NOMO-1 (cell line): ENCODE results near the gene SREK1.

Experiments
- DNase-seq, 2 experiments: peaks; one replicate each; lab custom pipeline; 2025; ENCODE audit not compliant: unreplicated experiment in 2 of 2; lab: John Stamatoyannopoulos, UW

Gene SREK1

DNA sequence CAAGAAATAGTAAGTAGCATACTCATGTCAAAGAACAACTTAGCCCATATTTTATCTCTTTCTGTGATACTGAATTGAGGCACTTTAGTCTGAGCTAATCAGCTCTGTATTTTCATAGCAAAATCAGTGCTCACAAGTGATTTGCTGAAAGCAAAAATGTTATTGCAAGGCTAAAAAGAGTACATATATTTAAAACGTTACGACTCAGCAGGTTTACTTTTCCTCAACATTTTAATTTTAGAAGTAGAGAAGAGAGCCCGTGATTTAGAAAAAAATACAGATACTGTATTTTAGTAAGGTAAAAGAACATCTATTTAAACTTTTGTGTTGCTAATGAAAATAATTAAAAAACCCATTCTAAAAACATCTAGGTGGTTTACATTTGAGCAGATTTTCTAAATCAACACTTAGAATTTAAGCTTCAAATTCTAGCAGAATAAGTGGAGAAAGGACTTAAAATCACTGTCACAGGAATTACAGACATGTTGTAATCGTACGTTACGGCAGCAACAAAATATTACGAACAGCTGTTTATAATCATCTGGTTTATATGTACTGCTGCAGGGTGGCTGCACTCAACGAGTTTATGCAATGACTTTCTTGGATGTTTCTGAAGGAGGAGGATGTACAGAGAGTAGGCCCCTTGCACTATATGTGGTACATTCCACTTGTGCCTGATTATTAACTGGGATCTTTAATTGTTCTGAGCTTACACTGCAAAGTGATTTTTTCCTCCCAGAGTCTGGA is 20.1 kb downstream of the SREK1 start:
- DNase-seq: no peak

GRCh38 chr5:66168226-66168625 is 24.1 kb downstream of the SREK1 start:
- no peak for DNase-seq

- no peak for DNase-seq
Measured at GRCh38 chr5:66169534-66169933, 25.4 kb downstream of the SREK1 start.

DNA sequence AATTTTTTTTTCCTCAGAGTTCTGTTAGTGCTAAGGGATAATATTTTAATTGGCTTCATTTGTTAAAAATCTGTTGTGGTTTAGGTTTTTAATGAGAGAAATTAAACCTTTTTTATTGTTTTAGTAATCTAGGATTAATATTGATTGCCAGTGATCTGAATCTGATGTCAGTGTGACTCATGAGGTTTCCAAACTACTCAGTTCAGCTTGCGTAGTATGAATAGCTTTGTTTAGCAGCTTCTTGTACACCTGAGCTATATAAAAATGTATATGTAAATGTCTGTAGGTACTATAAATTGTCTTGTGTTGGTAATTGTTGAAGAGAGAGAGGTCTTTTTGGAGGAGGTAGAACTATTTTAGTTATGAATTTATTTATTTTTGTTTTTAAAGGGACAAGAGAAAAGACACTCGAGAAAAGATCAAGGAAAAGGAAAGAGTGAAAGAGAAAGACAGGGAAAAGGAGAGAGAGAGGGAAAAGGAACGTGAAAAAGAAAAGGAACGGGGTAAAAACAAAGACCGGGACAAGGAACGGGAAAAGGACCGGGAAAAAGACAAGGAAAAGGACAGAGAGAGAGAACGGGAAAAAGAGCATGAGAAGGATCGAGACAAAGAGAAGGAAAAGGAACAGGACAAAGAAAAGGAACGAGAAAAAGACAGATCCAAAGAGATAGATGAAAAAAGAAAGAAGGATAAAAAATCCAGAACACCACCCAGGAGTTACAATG is 26.3 kb downstream of the SREK1 start:
- no peak for DNase-seq

DNA sequence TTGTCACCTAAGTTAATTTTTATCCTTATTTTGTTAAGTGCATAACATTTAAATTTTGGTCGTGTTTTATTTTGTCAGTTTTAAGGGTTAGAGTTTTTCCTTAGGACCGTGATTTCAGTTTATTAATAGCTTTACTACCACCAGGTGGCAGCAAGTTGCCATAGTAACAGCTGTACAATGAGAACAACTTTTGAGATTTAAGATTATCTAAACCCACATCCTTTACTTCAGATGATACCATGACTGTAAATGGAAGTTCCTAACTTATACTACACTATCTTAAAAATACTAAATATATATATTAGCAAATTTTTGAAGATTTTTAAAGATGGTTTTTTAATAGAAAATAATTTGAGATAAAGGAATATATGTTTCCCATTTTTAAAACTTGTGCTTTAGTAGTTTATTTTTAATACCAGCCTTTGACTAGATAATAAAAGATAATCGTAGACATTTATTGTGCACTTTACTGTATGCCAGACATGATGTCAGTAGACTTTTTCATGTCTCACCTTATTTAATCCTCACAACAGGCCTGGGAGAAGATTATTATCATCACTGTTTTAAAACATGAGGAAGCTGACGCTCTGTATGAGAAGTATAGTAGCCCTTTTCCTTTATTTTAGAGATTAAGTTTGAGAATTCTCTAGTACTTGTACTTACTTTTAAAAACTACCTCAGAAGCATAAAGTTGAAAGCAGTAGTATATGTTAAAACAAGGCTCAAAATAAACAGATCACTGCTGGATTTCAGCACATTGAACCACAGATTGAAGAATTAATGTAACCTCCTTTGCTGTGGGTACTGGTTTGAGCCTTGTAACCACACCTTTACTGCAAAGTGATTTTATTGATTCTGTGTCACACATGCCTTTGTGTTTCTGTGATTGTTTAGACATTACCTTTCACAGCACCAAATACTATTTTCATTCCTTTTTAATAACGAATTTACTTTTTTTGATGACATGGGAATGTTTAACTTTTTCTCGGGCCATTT is 27.5 kb downstream of the SREK1 start:
- peak in 1 of 2 experiments; percentile 55 for DNase-seq

DNA sequence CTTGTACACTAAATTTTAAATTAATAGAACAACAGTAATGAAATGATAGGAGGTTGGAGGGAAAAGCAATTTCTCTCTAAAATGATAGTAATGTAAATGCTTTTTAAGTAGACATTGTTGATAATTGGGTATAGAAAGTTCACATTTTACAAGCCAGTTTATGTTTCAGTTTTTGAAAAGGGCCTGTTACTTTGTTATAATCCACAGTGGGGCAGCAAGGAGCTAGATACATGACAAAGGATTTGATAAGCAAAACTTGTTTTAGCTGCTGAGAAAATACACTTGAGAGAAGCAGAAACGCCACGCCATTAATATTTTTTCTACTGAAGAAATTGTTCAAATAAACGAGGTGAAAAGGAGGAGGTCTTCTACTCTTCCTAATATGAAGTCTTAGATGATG is 30.2 kb downstream of the SREK1 start:
- DNase-seq: no peak

- DNase-seq: no peak
Measured at GRCh38 chr5:66178799-66179198, 34.7 kb downstream of the SREK1 start.

DNA sequence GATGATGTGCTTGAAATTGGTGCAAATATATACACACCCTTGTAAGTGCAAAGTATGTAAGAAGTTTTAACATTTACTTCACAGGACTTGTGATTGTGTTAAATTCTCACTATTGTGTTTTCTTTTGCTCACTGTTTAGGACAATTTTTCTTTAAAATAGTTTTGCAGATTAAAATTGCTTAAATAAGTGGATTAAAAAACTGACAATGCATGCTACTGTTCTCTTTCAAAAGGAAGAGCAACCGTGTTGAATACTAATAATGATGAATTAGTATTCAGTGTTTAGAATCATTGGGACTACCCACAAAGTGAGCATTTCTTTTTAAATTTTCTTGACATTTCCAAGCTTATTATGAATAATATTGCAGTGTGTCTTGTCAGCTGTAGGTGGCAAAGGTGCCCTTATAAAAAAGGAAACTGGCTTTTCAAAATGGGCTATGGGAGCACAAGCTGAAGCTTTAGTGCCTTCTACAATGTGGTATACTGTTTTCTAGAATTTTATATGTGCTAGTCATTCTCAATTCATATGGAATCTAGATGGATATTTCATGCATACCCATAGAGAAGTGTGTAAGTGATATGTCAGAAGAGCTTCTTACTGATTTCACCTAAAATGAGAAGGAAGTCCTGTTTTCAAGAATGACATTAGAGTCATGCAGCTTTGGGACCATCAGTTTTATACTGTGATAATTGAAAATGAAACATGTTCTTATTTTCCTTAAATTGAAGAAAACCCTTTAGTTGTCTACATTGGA is 35.4 kb downstream of the SREK1 start:
- no peak for DNase-seq

GRCh38 chr5:66180282-66181155 is 36.4 kb downstream of the SREK1 start:
- no peak for DNase-seq

DNA sequence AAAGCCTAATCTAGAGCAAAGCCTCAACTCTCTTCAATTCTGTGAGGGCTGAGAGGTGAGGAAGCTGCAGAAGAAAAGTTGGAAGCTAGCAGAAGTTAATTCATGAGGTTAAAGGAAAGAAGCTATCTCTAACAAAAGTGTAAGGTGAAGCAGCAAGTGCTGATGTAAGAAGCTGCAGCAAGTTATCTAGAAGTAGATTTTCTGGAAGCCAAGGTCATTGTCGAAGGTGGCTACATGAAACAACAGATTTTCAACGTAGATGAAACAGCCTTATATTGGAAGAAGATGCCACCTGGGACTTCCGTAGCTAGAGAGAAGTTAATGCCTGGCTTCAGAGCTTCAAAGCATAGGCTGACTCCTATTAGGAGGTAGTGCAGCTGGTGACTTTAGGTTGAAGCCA is 42.0 kb downstream of the SREK1 start:
- no peak for DNase-seq

DNA sequence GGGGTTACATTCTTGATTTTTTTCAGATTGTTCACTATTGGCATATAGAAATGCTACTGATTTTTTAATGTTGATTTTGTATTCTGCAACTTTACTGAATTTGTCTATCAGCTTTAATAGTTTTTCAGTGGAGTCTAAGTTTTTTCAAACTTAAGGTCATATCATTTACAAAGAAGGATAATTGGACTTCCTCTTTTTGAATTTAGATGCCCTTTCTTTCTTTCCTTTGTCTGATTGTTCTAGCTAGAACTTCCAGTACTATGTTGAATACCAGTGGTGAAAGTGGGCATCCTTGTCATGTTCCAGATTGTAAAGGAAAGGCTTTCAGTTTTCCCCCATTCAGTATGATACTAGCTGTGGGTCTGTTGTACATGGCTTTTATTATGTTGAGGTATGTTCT is 49.3 kb downstream of the SREK1 start:
- peak in 1 of 2 experiments; percentile 6 for DNase-seq

DNA sequence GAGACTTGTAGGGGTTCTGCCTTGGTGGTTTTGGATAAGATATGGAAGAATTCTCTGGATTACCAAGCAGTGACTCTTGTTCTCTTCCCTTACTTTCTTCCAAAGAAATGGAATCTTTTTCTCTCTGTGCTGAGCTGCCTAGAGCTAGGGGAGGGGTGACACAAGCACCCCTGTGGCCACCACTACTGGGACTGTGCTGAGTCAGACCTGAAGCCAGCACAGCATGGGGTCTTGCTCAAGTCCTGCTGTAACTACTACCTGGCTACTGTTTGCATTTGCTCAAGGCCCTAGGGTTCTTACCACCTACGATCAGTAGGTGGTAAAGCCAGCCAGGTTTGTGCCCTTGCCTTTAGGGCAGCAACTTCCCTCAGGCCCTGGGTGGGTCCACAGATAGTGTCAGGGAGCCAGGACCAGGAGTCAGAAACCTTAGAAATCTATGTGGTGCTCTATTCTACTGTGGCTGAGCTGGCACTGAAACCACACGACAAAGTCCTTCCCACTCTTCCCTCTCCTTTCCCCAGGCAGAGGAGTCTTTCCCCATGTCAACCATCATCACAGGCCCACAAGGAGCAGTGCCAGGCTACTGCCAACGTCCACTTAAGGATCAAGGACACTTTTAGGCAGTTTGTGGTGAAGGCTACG is 53.8 kb downstream of the SREK1 start:
- no peak for DNase-seq

- DNase-seq: no peak
Measured at GRCh38 chr5:66198837-66199236, 54.7 kb downstream of the SREK1 start.

DNA sequence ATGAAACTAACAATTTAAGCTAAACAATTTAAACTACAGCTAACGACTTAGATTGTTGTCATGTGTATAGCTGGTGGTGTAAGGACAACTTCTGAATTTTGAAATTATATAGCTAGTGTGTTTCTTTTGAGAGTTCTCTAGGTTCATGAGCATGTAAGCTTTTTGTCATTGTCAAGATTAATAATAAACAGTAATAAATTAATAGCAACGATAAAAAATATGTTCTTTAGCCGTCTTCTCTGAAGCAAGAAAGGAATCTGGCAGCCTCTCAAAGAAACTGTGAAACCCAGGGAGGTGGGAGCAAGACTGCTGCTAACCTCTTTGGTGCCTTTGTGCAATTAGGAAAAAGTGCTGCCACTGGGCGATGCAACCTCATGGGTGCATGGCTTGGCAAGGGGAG is 59.4 kb downstream of the SREK1 start:
- no peak for DNase-seq

GRCh38 chr5:66206465-66206864 is 62.4 kb downstream of the SREK1 start:
- DNase-seq: no peak

GRCh38 chr5:66207800-66208561 is 63.9 kb downstream of the SREK1 start:
- DNase-seq: no peak

- DNase-seq: no peak
Measured at GRCh38 chr5:66209350-66209749, 65.2 kb downstream of the SREK1 start.

DNA sequence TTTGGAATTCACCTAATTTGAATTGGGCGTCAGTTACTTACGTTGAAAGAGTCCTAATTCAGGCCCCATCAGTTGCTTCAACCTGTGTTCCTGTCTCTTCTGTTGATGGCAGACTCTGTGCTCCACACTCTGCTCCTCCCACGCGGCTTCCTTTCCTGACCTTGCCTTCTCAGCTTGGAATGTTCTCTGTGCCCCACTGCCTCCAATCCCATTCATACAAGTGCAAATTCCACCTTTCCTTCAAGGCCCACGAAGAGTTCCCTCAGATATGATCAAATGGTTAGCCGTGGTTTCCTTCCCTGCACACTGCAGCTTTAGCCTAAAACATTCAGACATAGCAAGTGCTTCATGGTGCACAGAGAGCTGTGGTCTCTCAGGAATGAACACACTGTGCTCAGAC is 65.7 kb downstream of the SREK1 start:
- no peak for DNase-seq
